ENCODE measurements around the gene LENEP. TPM values are rescaled to one million over a fixed set of nuclear protein-coding genes. Genes with fewer than 3 reads are reported as not detected.

The LENEP gene
- total RNA-seq, 1 experiment from 2014 or later, result 2.8 TPM

DNA sequence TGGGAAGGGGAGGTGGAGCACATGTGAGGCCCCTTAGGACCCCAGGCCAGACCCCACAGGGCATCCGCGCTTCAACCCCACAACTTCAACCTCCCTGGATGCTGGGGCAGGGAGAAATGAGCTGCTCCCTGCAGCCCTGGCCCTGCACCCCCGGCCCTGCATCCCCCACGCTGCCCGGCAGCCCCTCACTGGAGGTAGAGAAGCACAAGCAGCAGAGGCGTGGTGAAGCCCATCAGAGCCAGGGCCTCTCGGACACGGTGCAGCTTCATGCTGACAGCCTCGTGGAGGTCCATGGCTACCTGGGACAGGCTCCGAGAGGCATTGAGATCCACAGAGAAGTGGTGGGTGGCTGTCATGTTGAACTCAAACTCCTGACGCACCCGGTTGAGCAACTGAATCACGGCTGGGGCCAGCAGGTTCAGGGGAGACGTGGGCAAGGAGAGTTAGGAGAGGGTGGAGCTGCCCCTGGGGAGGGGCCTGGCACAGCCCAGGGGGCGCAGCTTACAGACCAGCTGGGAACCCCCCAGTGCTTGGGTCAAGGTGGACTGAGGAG, 36.9 kb downstream of the LENEP start:
- Histone ChIP-seq H2BK20ac (ENCODE audit: low read depth, low read length, poor library complexity, severe bottlenecking) (no peak overlapping the region), H4K5ac (ENCODE audit: insufficient read length, low read depth, low read length) (no peak overlapping the region), H3K14ac (ENCODE audit: insufficient read depth, low read length) (no peak overlapping the region), H4K20me1 (ENCODE audit: control insufficient read depth, insufficient read depth, insufficient read length) (no peaks in the 10 kb centered on the region), H3K23me2 (ENCODE audit: insufficient read length, low read depth, low read length, poor library complexity, severe bottlenecking) (no peaks in the 10 kb centered on the region), H3K9ac (ENCODE audit: extremely low read depth, insufficient read length, low read length) (no peak overlapping the region), H3K27ac (ENCODE audit: insufficient read length, low read depth, low read length) (no peak overlapping the region), H2AK5ac (ENCODE audit: insufficient read length, low read length) (no peak overlapping the region), H2BK12ac (ENCODE audit: insufficient read length, low read depth, low read length) (no peak overlapping the region), H3T11ph (ENCODE audit: low read length) (no peak overlapping the region), H3K56ac (ENCODE audit: insufficient read length, low read depth, low read length) (no peak overlapping the region), H2AFZ (ENCODE audit: low read length) (no peak overlapping the region), H2BK15ac (ENCODE audit: low read depth, low read length) (no peak overlapping the region), H3K4ac (ENCODE audit: low read depth, low read length) (no peak overlapping the region), H4K91ac (ENCODE audit: insufficient read length, low read depth, low read length) (no peak overlapping the region), H3K79me2 (ENCODE audit: insufficient read depth, low read length) (no peaks in the 10 kb centered on the region), H4K8ac (replicated peaks; ENCODE audit: insufficient read length, low read depth, low read length) (no peak overlapping the region), H2BK5ac (ENCODE audit: insufficient read length, low read length) (no peak overlapping the region), H3K4me1 (ENCODE audit: insufficient read depth, low read length) (no peaks in the 10 kb centered on the region), H3K9me3 (ENCODE audit: control insufficient read depth, low read depth, low read length) (no peaks in the 10 kb centered on the region), H2BK120ac (ENCODE audit: low read depth, low read length, poor library complexity, severe bottlenecking) (no peak overlapping the region), H3K79me1 (ENCODE audit: insufficient read depth, low read depth, low read length, poor library complexity, severe bottlenecking) (no peaks in the 10 kb centered on the region), H3K18ac (ENCODE audit: insufficient read length, low read depth, low read length) (no peak overlapping the region), H3K23ac (ENCODE audit: insufficient read length, low read depth, low read length) (no peak overlapping the region), H3K27me3 (ENCODE audit: insufficient read depth, low read length) (no peaks in the 10 kb centered on the region), H3K4me2 (ENCODE audit: insufficient read depth, insufficient read length, low read length) (no peak overlapping the region)
- H3K4me3 Mint-ChIP-seq, result no peak overlapping the region
- H3K27ac Mint-ChIP-seq, result no peak overlapping the region
- TF ChIP-seq, protein P1, sequence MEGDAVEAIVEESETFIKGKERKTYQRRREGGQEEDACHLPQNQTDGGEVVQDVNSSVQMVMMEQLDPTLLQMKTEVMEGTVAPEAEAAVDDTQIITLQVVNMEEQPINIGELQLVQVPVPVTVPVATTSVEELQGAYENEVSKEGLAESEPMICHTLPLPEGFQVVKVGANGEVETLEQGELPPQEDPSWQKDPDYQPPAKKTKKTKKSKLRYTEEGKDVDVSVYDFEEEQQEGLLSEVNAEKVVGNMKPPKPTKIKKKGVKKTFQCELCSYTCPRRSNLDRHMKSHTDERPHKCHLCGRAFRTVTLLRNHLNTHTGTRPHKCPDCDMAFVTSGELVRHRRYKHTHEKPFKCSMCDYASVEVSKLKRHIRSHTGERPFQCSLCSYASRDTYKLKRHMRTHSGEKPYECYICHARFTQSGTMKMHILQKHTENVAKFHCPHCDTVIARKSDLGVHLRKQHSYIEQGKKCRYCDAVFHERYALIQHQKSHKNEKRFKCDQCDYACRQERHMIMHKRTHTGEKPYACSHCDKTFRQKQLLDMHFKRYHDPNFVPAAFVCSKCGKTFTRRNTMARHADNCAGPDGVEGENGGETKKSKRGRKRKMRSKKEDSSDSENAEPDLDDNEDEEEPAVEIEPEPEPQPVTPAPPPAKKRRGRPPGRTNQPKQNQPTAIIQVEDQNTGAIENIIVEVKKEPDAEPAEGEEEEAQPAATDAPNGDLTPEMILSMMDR (conservative IDR thresholded peaks at IDR 0.05), result no peak
- H3K4me1 Mint-ChIP-seq, result peaks cover 0 to 14% of the 10 kb centered on the region in 2 experiments; a peak in 2 of 4 replicates
- H3K27me3 Mint-ChIP-seq (ENCODE audit: low read depth), result peaks cover 22% of the 10 kb centered on the region
- no peaks in the 10 kb centered on the region for H3K36me3 Mint-ChIP-seq (ENCODE audit: insufficient read depth in 1 of 3, low read depth in 3 of 3)
- no peaks in the 10 kb centered on the region for H3K9me3 Mint-ChIP-seq
- WGBS (ENCODE audit: extremely low coverage, insufficient read length, low lambda C conversion rate), result no CpG with 5 or more reads among the region's 15 CpGs
- DNase-seq, result no peak
